HepG2 (cell line): Measurements from ENCODE around the gene METTL27. TPM values are rescaled to one million over a fixed set of nuclear protein-coding genes. Genes with fewer than 3 reads are reported as not detected.

ENCODE experiments used
- DNMT1 ChIP-seq: sonication (generic); formaldehyde crosslinking; IDR thresholded peaks from 2 replicates; pipeline ENCODE4 v1.5.1; 2020; ENCODE audit warnings: mild to moderate bottlenecking, missing genetic modification reagents
- E2F2 ChIP-seq: sonication (generic); formaldehyde crosslinking; IDR thresholded peaks from 2 replicates; pipeline ENCODE4 v1.4.0; 2020; ENCODE audit warnings: missing genetic modification reagents, borderline replicate concordance
- FOSL2 ChIP-seq: sonication (generic); formaldehyde crosslinking; IDR thresholded peaks from 2 replicates; pipeline ENCODE4 v1.4.0; 2020; ENCODE audit warnings: missing genetic modification reagents
- GMEB1 ChIP-seq: sonication (generic); formaldehyde crosslinking; IDR thresholded peaks from 2 replicates; pipeline ENCODE4 v1.5.1; 2020; ENCODE audit warnings: missing genetic modification reagents, mild to moderate bottlenecking, borderline replicate concordance
- JUNB ChIP-seq: sonication (generic); formaldehyde crosslinking; IDR thresholded peaks from 2 replicates; pipeline ENCODE4 v1.8.0; 2022; ENCODE audit warnings: missing genetic modification reagents, mild to moderate bottlenecking, borderline replicate concordance
- KLF15 ChIP-seq: sonication (generic); formaldehyde crosslinking; IDR thresholded peaks from 2 replicates; pipeline ENCODE4 v1.8.1; 2023; ENCODE audit warnings: borderline replicate concordance, mild to moderate bottlenecking, inconsistent platforms, missing genetic modification reagents, mixed read lengths
- MAZ ChIP-seq, 2 experiments: sonication (generic) in 1 of 2; formaldehyde crosslinking in 1 of 2; IDR thresholded peaks; 2 replicates each; pipeline versions ENCODE4 v1.5.0 to v1.6.1; 2012 to 2020; ENCODE audit warnings: low read depth in 2 of 2, mild to moderate bottlenecking in 2 of 2, borderline replicate concordance in 1 of 2, improper control_type of control experiment in 1 of 2, low read length in 1 of 2, missing genetic modification reagents in 1 of 2, moderate library complexity in 1 of 2
- NFIC ChIP-seq: IDR thresholded peaks from 2 replicates; pipeline ENCODE4 v1.6.1; 2012; ENCODE audit warnings: mild to moderate bottlenecking, low read length, inconsistent platforms
- PCBP2 ChIP-seq: fragments of 200-400 bp; formaldehyde crosslinking; optimal IDR thresholded peaks from 2 replicates; pipeline ENCODE3; 2018; ENCODE audit warnings: low read length, low read depth; ENCODE audit not compliant: poor library complexity, severe bottlenecking
- PHF21A ChIP-seq: sonication (generic); formaldehyde crosslinking; IDR thresholded peaks from 2 replicates; pipeline ENCODE4 v1.5.0; 2020; ENCODE audit warnings: mild to moderate bottlenecking, missing genetic modification reagents
- POLR2A ChIP-seq, 2 experiments: IDR thresholded peaks; 2 replicates each; pipeline ENCODE4 v1.6.1; 2011; ENCODE audit warnings: low read depth in 2 of 2, low read length in 2 of 2, mild to moderate bottlenecking in 1 of 2, moderate library complexity in 1 of 2; ENCODE audit not compliant: insufficient read depth in 1 of 2
- SIN3B ChIP-seq: fragments of 150-350 bp; IDR thresholded peaks from 2 replicates; pipeline ENCODE4 v1.6.1; 2014; ENCODE audit warnings: low read length
- SOX5 ChIP-seq: IDR thresholded peaks from 2 replicates; pipeline ENCODE4 v1.6.1; 2016; ENCODE audit warnings: borderline replicate concordance
- STAG1 ChIP-seq: sonication (generic); formaldehyde crosslinking; IDR thresholded peaks from 2 replicates; pipeline ENCODE4 v1.4.0; 2020; ENCODE audit warnings: missing genetic modification reagents
- TFE3 ChIP-seq: IDR thresholded peaks from 2 replicates; pipeline ENCODE4 v1.6.1; 2016
- ZMAT3 ChIP-seq: sonication (generic); formaldehyde crosslinking; conservative IDR thresholded peaks from 2 replicates; pipeline ENCODE4 v1.7.0; 2021; ENCODE audit warnings: missing genetic modification reagents
- ZNF232 ChIP-seq: sonication (generic); formaldehyde crosslinking; IDR thresholded peaks from 2 replicates; pipeline ENCODE4 v1.4.0; 2020; ENCODE audit warnings: missing genetic modification reagents, borderline replicate concordance
- ZNF431 ChIP-seq: sonication (generic); formaldehyde crosslinking; IDR thresholded peaks from 2 replicates; pipeline ENCODE4 v1.9.0; 2022; ENCODE audit warnings: missing genetic modification reagents, low read depth, mild to moderate bottlenecking, borderline replicate concordance
- ZNF770 ChIP-seq: sonication (generic); formaldehyde crosslinking; IDR thresholded peaks from 2 replicates; pipeline ENCODE4 v1.5.0; 2020; ENCODE audit warnings: mild to moderate bottlenecking, missing genetic modification reagents
- polyA plus RNA-seq, 8 experiments: library from polyadenylated mRNA; depleted of rRNA in 3 of 8; stranded (reverse) in 7 of 8; unstranded in 1 of 8; fragments of >200 nt; fragmentation: Illumina TruSeq in 4 of 8; extraction: Trizol in 4 of 8; gene quantifications; 2 replicates each; pipeline versions ENCODE4 v1.2.1 to v1.2.3, GENCODE V29; 2011 to 2016; ENCODE audit warnings: low read depth in 4 of 8, missing spikeins in 1 of 8, mixed read lengths in 1 of 8; ENCODE audit not compliant: insufficient read depth in 1 of 8
- total RNA-seq, 5 experiments: library from RNA; depleted of rRNA; stranded (reverse); fragments of >200 nt; fragmentation: Illumina TruSeq; extraction: Trizol; gene quantifications; 2 replicates each; pipeline ENCODE4 v1.2.3, GENCODE V29; 2016; ENCODE audit warnings: low read depth in 1 of 5

The METTL27 gene
- total and polyA plus RNA-seq, 2 of the 13 experiments (the other 11 are each of a cell fraction or from before 2014, with no cell fraction given), result 2.0 to 3.0 TPM

- TF ChIP-seq NFIC, result no peak
- TF ChIP-seq E2F2 (CRISPR knock-in tag), result no peak
- TF ChIP-seq GMEB1 (CRISPR knock-in tag), result no peak
- no peak for TF ChIP-seq PHF21A (CRISPR knock-in tag)
- TF ChIP-seq MAZ (IDR thresholded peaks at IDR 0.05; ENCODE audit: borderline replicate concordance, low read depth, low read length), result no peak
- TF ChIP-seq MAZ (CRISPR knock-in tag; IDR thresholded peaks at IDR 0.05; ENCODE audit: low read depth), result no peak
- TF ChIP-seq JUNB (CRISPR knock-in tag), result no peak
- TF ChIP-seq ZNF431 (CRISPR knock-in tag), result no peak
- no peak for TF ChIP-seq STAG1 (CRISPR knock-in tag)
- TF ChIP-seq SIN3B, result no peak
- TF ChIP-seq ZNF770 (CRISPR knock-in tag), result peak; percentile 82
- no peak for TF ChIP-seq POLR2A (IDR thresholded peaks at IDR 0.05; ENCODE audit: insufficient read depth in 1 of 2, low read depth in 2 of 2, low read length in 2 of 2)
- TF ChIP-seq ZMAT3 (CRISPR knock-in tag), result no peak
- peak; percentile 79 for TF ChIP-seq FOSL2 (CRISPR knock-in tag)
- TF ChIP-seq DNMT1 (CRISPR knock-in tag), result no peak
- peak; percentile 65; the same call in 1 of the 2 replicates for TF ChIP-seq SOX5 (CRISPR knock-in tag)
- TF ChIP-seq PCBP2, result no peak
- no peak for TF ChIP-seq TFE3 (CRISPR knock-in tag)
- TF ChIP-seq KLF15 (CRISPR knock-in tag), result no peak
- no peak for TF ChIP-seq ZNF232 (CRISPR knock-in tag)
These were observed 42.8 kb downstream of the METTL27 start (continued) for GRCh38 chr7:73799282-73800141.
